Testis (tissue), 3 donors: ENCODE results near the gene RPTOR. TPM values are rescaled to one million over a fixed set of nuclear protein-coding genes. Genes with fewer than 3 reads are reported as not detected.
A peak's percentile ranks its signal among the peaks of the same experiment; 100 is the strongest.

Experiments used
- DNase-seq: peaks from one replicate; pipeline ENCODE4 v3.0.0-alpha.2; 2019
- H3K27ac ChIP-seq, 2 donors: fragments of 200-600 bp; sonication (generic); one replicate each; pipeline ENCODE4 v1.5.1; 2019
- H3K27me3 ChIP-seq: fragments of 200-600 bp; sonication (generic); one replicate; pipeline ENCODE4 v1.5.1; 2019
- H3K36me3 ChIP-seq: fragments of 200-600 bp; sonication (generic); one replicate; pipeline ENCODE4 v1.5.1; 2017; ENCODE audit warnings: low read depth; ENCODE audit errors: missing control alignments
- H3K4me1 ChIP-seq: fragments of 200-600 bp; sonication (generic); one replicate; pipeline ENCODE4 v1.5.1; 2019
- H3K4me3 ChIP-seq, 2 donors: fragments of 200-600 bp; sonication (generic); one replicate each; pipeline ENCODE4 v1.5.1; 2017 to 2019
- H3K9me3 ChIP-seq: fragments of 200-600 bp; sonication (generic); one replicate; pipeline ENCODE4 v1.5.1; 2017
- CTCF ChIP-seq, 3 experiments: fragments of 450-650 bp in 2 of 3; fragments of 200-600 bp in 1 of 3; sonication (generic) in 1 of 3; IDR thresholded peaks; one replicate each; pipeline ENCODE4 v1.5.1; 2016 to 2019; ENCODE audit warnings: antibody characterized with exemption in 3 of 3, mild to moderate bottlenecking in 2 of 3, moderate library complexity in 1 of 3
- POLR2A ChIP-seq: fragments of 450-650 bp; IDR thresholded peaks from one replicate; pipeline ENCODE4 v1.6.1; 2017; ENCODE audit warnings: antibody characterized with exemption, mild to moderate bottlenecking, moderate library complexity
- WGBS, 2 donors: methylation state at CpG; one replicate each; pipeline ENCODE4 v1.1.5; 2018; 5-methylcytosine and 5-hydroxymethylcytosine counted together
- intact Hi-C: fragments of 100-400 bp; cut with DNase I; formaldehyde crosslinking; loops from one replicate; pipeline ENCODE4 v1.15.1; 2023; ENCODE audit warnings: low total_unique reads
- polyA plus RNA-seq: library from polyadenylated mRNA; stranded (reverse); fragments of 350-450 nt; fragmentation: Illumina TruSeq; extraction: RNeasy Lipid Tissue Mini Kit (QIAGEN cat#74804); gene quantifications from one replicate; pipeline ENCODE4 v1.2.3, GENCODE V29; 2014; ENCODE audit warnings: low read depth, low replicate concordance; ENCODE audit not compliant: insufficient read depth
- total RNA-seq, 2 donors: library from RNA; depleted of rRNA; stranded (reverse); fragments of >200 nt; gene quantifications; one replicate each; pipeline ENCODE4 v1.2.3, GENCODE V29; 2016

RPTOR gene
- total and polyA plus RNA-seq, 3 donors from 2014 or later = 21.8 to 68.3 (median 56.6) TPM

- Histone ChIP-seq H3K27me3 (no peaks in the 10 kb centered on the region), H3K9me3 (no peaks in the 10 kb centered on the region), H3K4me3 (no peak overlapping the region), H3K4me1 (peaks cover 29% of the 10 kb centered on the region), H3K36me3 (no peaks in the 10 kb centered on the region), H3K27ac (no peak overlapping the region)
- 89 to 90% methylated on average over 11 to 26 of the region's 33 CpGs for WGBS, 2 donors
- no peak for TF ChIP-seq CTCF (IDR thresholded peaks at IDR 0.05)
- TF ChIP-seq POLR2A = no peak
- no peak for DNase-seq
- intact Hi-C loops = no loop called here
Observed at GRCh38 chr17:80917716-80918560, 373.3 kb downstream of the RPTOR start.

- Histone ChIP-seq H3K4me3 (no peak overlapping the region), H3K36me3 (no peaks in the 10 kb centered on the region), H3K9me3 (no peaks in the 10 kb centered on the region), H3K4me1 (peaks cover 29% of the 10 kb centered on the region), H3K27ac (peak overlapping the region in 1 of 2 donors; percentile 19), H3K27me3 (no peaks in the 10 kb centered on the region)
- no peak for DNase-seq
- TF ChIP-seq POLR2A = no peak
- no peak for TF ChIP-seq CTCF (IDR thresholded peaks at IDR 0.05)
- 73 to 76% methylated on average over 15 of the region's 15 CpGs for WGBS, 2 donors
- intact Hi-C loops = no loop called here
Observed at GRCh38 chr17:80918731-80919130, 374.1 kb downstream of the RPTOR start.

- TF ChIP-seq CTCF (IDR thresholded peaks at IDR 0.05) = no peak
- TF ChIP-seq POLR2A = no peak
- Histone ChIP-seq H3K27me3 (no peaks in the 10 kb centered on the region), H3K4me3 (no peak overlapping the region), H3K27ac (peak overlapping the region in 1 of 2 donors; percentile 19), H3K9me3 (no peaks in the 10 kb centered on the region), H3K36me3 (no peaks in the 10 kb centered on the region), H3K4me1 (peaks cover 29% of the 10 kb centered on the region)
- DNase-seq = peak; percentile 52
- intact Hi-C loops = no loop called here
- 56 to 68% methylated on average over 26 to 33 of the region's 33 CpGs for WGBS, 2 donors
Observed at GRCh38 chr17:80919331-80920311, 375.0 kb downstream of the RPTOR start.

- 52 to 65% methylated on average over 15 to 18 of the region's 18 CpGs for WGBS, 2 donors
- intact Hi-C loops = no loop called here
- Histone ChIP-seq H3K27me3 (no peaks in the 10 kb centered on the region), H3K36me3 (no peaks in the 10 kb centered on the region), H3K4me1 (peaks cover 29% of the 10 kb centered on the region), H3K4me3 (no peak overlapping the region), H3K27ac (peak overlapping the region; percentile 14 to 24), H3K9me3 (no peaks in the 10 kb centered on the region)
- no peak for DNase-seq
- TF ChIP-seq CTCF (IDR thresholded peaks at IDR 0.05) = no peak
Observed at GRCh38 chr17:80920441-80920840, 375.8 kb downstream of the RPTOR start.
